HepG2 (cell line): ENCODE results near the gene PMEPA1. TPM values are rescaled to one million over a fixed set of nuclear protein-coding genes. Genes with fewer than 3 reads are reported as not detected.

ENCODE experiments used
- ATAC-seq: fragments of 200-7000 bp; cut with Tn5 transposase; 3 replicates; pipeline ENCODE4 v1.9.1; 2020; ENCODE audit warnings: mild to moderate bottlenecking, moderate library complexity
- BruUV-seq: library from RNA; stranded (reverse); fragments of 400-500 nt; replicated peaks from 2 replicates; lab custom pipeline; 2021; lab: Mats Ljungman, UMichigan
- CTCF ChIA-PET: fragments of 300-600 bp; formaldehyde crosslinking; extraction: SDS; loops from one replicate; lab custom pipeline; 2021; ENCODE audit warnings: low total read pairs, inconsistent platforms, low intra/inter-chr PET ratio; lab: Yijun Ruan, JAX
- POLR2A ChIA-PET: fragments of 350-600 bp; sonication (Branson Sonifier 250); formaldehyde crosslinking; loops from one replicate; lab custom pipeline; 2020; ENCODE audit warnings: antibody characterized with exemption, inconsistent platforms; lab: Yijun Ruan, JAX
- DNase-seq: peaks from one replicate; pipeline ENCODE4 v3.0.0-alpha.2; 2015; ENCODE audit warnings: low spot score
- FAIRE-seq: peaks from 3 replicates; lab custom pipeline; 2011; peaks lifted over from hg19 to GRCh38; lab: Jason Lieb, UNC
- H2AFZ ChIP-seq: one replicate; pipeline ENCODE4 v1.6.1; 2011; ENCODE audit warnings: low read length, inconsistent platforms
- H3K27ac ChIP-seq: fragments of 300-600 bp; 3 replicates; pipeline ENCODE4 v1.8.0; 2011; ENCODE audit warnings: mixed run types, mild to moderate bottlenecking, mixed read lengths, low read length, inconsistent platforms; ENCODE audit not compliant: insufficient read depth; ENCODE audit errors: extremely low read length
- H3K27me3 ChIP-seq, 2 experiments: fragments of 200-600 bp in 1 of 2; 2 replicates in 1 of 2; 3 replicates in 1 of 2; pipeline versions ENCODE4 v1.6.0 to v1.8.0; 2011; ENCODE audit warnings: low read length in 2 of 2, mild to moderate bottlenecking in 2 of 2, moderate library complexity in 2 of 2, inconsistent platforms in 1 of 2; ENCODE audit not compliant: insufficient read depth in 2 of 2, control insufficient read depth in 1 of 2
- H3K36me3 ChIP-seq, 2 experiments: fragments of 200-600 bp in 1 of 2; replicated peaks in 1 of 2; 2 replicates in 1 of 2; 3 replicates in 1 of 2; pipeline versions ENCODE4 v1.5.1 to v1.8.0; 2011; ENCODE audit warnings: low read length in 2 of 2, inconsistent platforms in 1 of 2; ENCODE audit not compliant: insufficient read depth in 2 of 2, control insufficient read depth in 1 of 2
- H3K4me1 ChIP-seq: 2 replicates; pipeline ENCODE4 v1.5.1; 2012; ENCODE audit warnings: low read length, inconsistent platforms; ENCODE audit not compliant: insufficient read depth
- H3K4me2 ChIP-seq: 2 replicates; pipeline ENCODE4 v1.6.0; 2011; ENCODE audit warnings: low read depth, low read length, inconsistent platforms
- H3K4me3 ChIP-seq, 3 experiments: fragments of 200-600 bp in 1 of 3; sonication (generic), shearing (Covaris generic) in 1 of 3; replicated peaks in 1 of 3; 2 replicates each; pipeline ENCODE4 v1.5.1; 2011 to 2016; ENCODE audit warnings: low read length in 3 of 3, inconsistent platforms in 2 of 3, low read depth in 2 of 3, mild to moderate bottlenecking in 2 of 3, control low read depth in 1 of 3, mixed read lengths in 1 of 3; ENCODE audit not compliant: insufficient read depth in 1 of 3
- H3K79me2 ChIP-seq: one replicate; pipeline ENCODE4 v1.6.1; 2011; ENCODE audit warnings: low read length, inconsistent platforms; ENCODE audit not compliant: insufficient read depth
- H3K9ac ChIP-seq: 2 replicates; pipeline ENCODE4 v1.6.0; 2011; ENCODE audit warnings: mild to moderate bottlenecking, low read depth, low read length, inconsistent platforms; ENCODE audit not compliant: insufficient read depth
- H3K9me3 ChIP-seq: 2 replicates; pipeline ENCODE4 v1.5.1; 2012; ENCODE audit warnings: mild to moderate bottlenecking, low read length
- H4K20me1 ChIP-seq: 2 replicates; pipeline ENCODE4 v1.6.0; 2011; ENCODE audit warnings: inconsistent platforms, mild to moderate bottlenecking, low read length, moderate library complexity; ENCODE audit not compliant: insufficient read depth
- BHLHE40 ChIP-seq: IDR thresholded peaks from 2 replicates; pipeline ENCODE4 v1.6.1; 2011; ENCODE audit warnings: low read length, improper control_type of control experiment
- CCAR2 ChIP-seq: fragments of 200-400 bp; formaldehyde crosslinking; optimal IDR thresholded peaks from 2 replicates; pipeline ENCODE3; 2018; ENCODE audit warnings: low read depth, mild to moderate bottlenecking, low read length, moderate library complexity
- DNMT1 ChIP-seq: sonication (generic); formaldehyde crosslinking; IDR thresholded peaks from 2 replicates; pipeline ENCODE4 v1.5.1; 2020; ENCODE audit warnings: mild to moderate bottlenecking, missing genetic modification reagents
- FOXO1 ChIP-seq: sonication (generic); formaldehyde crosslinking; IDR thresholded peaks from 2 replicates; pipeline ENCODE4 v1.4.0; 2020; ENCODE audit warnings: missing genetic modification reagents
- HOXA9 ChIP-seq: sonication (generic); formaldehyde crosslinking; IDR thresholded peaks from 2 replicates; pipeline ENCODE4 v1.8.1; 2022; ENCODE audit warnings: missing genetic modification reagents, mild to moderate bottlenecking, moderate library complexity, borderline replicate concordance
- KLF11 ChIP-seq: IDR thresholded peaks from 2 replicates; pipeline ENCODE4 v1.6.1; 2016; ENCODE audit warnings: missing compliant biosample characterization
- RFX3 ChIP-seq: IDR thresholded peaks from 2 replicates; pipeline ENCODE4 v1.6.1; 2016; ENCODE audit warnings: missing biosample characterization, missing genetic modification reagents
- SMAD9 ChIP-seq: sonication (generic); formaldehyde crosslinking; IDR thresholded peaks from 2 replicates; pipeline ENCODE4 v1.5.1; 2020; ENCODE audit warnings: mild to moderate bottlenecking, missing genetic modification reagents
- SRSF4 ChIP-seq: fragments of 200-400 bp; formaldehyde crosslinking; IDR thresholded peaks from one replicate; pipeline ENCODE4 v1.6.1; 2018; ENCODE audit warnings: mild to moderate bottlenecking, low read depth, low read length, moderate library complexity; ENCODE audit not compliant: poor library complexity, severe bottlenecking
- ZBTB8A ChIP-seq: sonication (generic); formaldehyde crosslinking; IDR thresholded peaks from 2 replicates; pipeline ENCODE4 v1.4.0; 2020; ENCODE audit warnings: mild to moderate bottlenecking, low read depth, missing genetic modification reagents, borderline replicate concordance
- ZNF382 ChIP-seq: sonication (generic); formaldehyde crosslinking; IDR thresholded peaks from 2 replicates; pipeline ENCODE4 v1.5.0; 2020; ENCODE audit warnings: missing genetic modification reagents, mild to moderate bottlenecking, borderline replicate concordance
- ZNF891 ChIP-seq: sonication (generic); formaldehyde crosslinking; IDR thresholded peaks from 2 replicates; pipeline ENCODE4 v1.5.0; 2020; ENCODE audit warnings: mild to moderate bottlenecking, missing genetic modification reagents
- WGBS: methylation state at CpG from one replicate; pipeline ENCODE4 v1.1.6; 2017; ENCODE audit warnings: low lambda C conversion rate; 5-methylcytosine and 5-hydroxymethylcytosine counted together
- in situ Hi-C: cut with HindIII; loops from 2 replicates; pipeline ENCODE4 v1.10.0; 2017; ENCODE audit warnings: low pct_unique_long_range_greater_than_20kb; ENCODE audit not compliant: extremely low pct_ligation_motif_present
- intact Hi-C: fragments of 100-400 bp; cut with micrococcal nuclease; formaldehyde crosslinking; loops from one replicate; pipeline ENCODE4 v1.10.0; 2022; ENCODE audit not compliant: unreplicated experiment
- polyA plus RNA-seq, 8 experiments: library from polyadenylated mRNA; depleted of rRNA in 3 of 8; stranded (reverse) in 7 of 8; unstranded in 1 of 8; fragments of >200 nt; fragmentation: Illumina TruSeq in 4 of 8; extraction: Trizol in 4 of 8; gene quantifications; 2 replicates each; pipeline versions ENCODE4 v1.2.1 to v1.2.3, GENCODE V29; 2011 to 2016; ENCODE audit warnings: low read depth in 4 of 8, missing spikeins in 1 of 8, mixed read lengths in 1 of 8; ENCODE audit not compliant: insufficient read depth in 1 of 8
- total RNA-seq, 5 experiments: library from RNA; depleted of rRNA; stranded (reverse); fragments of >200 nt; fragmentation: Illumina TruSeq; extraction: Trizol; gene quantifications; 2 replicates each; pipeline ENCODE4 v1.2.3, GENCODE V29; 2016; ENCODE audit warnings: low read depth in 1 of 5
- TF ChIP-seq, protein P1 (sequence below): sonication (generic); formaldehyde crosslinking; IDR thresholded peaks from 2 replicates; pipeline ENCODE4 v1.4.0; 2020; ENCODE audit warnings: mild to moderate bottlenecking, missing genetic modification reagents
- TF ChIP-seq, protein P2 (sequence below): sonication (generic); formaldehyde crosslinking; IDR thresholded peaks from 2 replicates; pipeline ENCODE4 v1.4.0; 2020; ENCODE audit warnings: missing genetic modification reagents, borderline replicate concordance
- TF ChIP-seq, protein P3 (sequence below): sonication (generic); formaldehyde crosslinking; IDR thresholded peaks from 2 replicates; pipeline ENCODE4 v1.4.0; 2020; ENCODE audit warnings: missing genetic modification reagents, borderline replicate concordance

The PMEPA1 gene
- total and polyA plus RNA-seq, 2 of the 13 experiments (the other 11 are each of a cell fraction or from before 2014, with no cell fraction given) = not detected

DNA sequence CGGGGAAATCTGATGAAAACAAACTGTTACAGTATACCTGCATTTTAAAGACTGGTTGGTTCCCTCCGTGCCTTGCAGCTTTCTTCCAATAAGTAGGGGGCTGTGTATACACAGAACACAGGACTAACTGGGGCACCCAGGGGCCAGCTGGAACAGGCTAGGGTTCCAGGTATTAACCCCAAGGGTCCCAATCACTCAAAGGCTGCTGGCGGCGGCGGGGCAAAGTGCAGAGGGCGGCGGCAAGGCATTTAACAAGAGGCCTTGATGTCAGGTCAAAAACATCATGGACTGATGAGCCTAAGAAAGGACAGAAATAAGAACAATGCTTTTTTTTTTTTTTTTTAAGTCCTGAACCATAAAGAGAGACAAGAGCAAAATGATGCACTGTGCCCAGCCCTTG is 2.5 kb downstream of the PMEPA1 start (continued):
- TF ChIP-seq, protein P1, sequence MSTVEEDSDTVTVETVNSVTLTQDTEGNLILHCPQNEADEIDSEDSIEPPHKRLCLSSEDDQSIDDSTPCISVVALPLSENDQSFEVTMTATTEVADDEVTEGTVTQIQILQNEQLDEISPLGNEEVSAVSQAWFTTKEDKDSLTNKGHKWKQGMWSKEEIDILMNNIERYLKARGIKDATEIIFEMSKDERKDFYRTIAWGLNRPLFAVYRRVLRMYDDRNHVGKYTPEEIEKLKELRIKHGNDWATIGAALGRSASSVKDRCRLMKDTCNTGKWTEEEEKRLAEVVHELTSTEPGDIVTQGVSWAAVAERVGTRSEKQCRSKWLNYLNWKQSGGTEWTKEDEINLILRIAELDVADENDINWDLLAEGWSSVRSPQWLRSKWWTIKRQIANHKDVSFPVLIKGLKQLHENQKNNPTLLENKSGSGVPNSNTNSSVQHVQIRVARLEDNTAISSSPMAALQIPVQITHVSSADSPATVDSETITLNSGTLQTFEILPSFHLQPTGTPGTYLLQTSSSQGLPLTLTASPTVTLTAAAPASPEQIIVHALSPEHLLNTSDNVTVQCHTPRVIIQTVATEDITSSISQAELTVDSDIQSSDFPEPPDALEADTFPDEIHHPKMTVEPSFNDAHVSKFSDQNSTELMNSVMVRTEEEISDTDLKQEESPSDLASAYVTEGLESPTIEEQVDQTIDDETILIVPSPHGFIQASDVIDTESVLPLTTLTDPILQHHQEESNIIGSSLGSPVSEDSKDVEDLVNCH (CRISPR knock-in tag) = no peak

DNA sequence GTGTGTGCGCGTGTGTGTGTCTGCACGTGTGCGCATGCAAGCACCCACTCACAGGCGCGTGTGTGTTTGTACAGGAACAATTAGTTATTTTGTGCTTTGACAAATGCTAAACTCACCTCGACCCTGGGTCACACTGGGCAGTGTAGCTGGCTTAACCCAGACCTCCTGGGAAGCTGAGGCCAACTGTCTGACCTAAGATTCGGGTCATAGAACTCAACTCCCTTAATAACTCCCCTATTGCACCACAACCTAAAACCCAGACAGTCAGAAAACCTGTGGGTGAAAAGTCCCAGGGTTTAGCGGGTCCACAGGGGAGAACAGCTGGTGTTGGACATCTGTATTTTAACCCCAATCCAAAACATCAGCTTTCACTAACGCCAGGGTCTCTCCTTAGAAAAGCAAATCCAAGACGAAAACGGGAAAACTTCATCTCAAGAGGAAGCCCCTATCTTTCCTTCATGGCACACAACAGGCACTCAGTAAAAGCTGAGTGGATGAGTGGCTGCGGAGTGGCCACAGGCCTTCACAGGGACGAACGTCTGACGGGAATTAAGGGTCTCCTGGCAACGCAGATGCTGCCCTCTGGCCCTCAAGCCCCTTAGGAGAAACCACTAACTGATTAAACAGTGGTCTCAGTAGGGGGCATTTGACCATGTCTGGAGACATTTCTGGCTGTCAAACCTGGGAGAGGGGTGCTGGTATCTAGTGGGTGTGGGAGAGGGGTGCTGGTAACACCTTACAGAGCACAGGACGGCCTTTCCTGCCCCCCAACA is 4.5 kb downstream of the PMEPA1 start:
- FAIRE-seq (no peak), ATAC-seq (no peak), DNase-seq (no peak)
- in situ Hi-C loops (no loop called here), intact Hi-C loops (no loop called here)
- Histone ChIP-seq H3K4me3 (no peak overlapping the region), H3K4me2 (no peak overlapping the region), H3K36me3 (no peaks in the 10 kb centered on the region), H2AFZ (no peak overlapping the region), H4K20me1 (peaks cover 4% of the 10 kb centered on the region; the same call in 1 of the 2 replicates), H3K27ac (no peak overlapping the region), H3K9ac (no peak overlapping the region), H3K27me3 (peaks cover 18 to 87% of the 10 kb centered on the region in 2 experiments), H3K4me1 (no peaks in the 10 kb centered on the region), H3K79me2 (no peaks in the 10 kb centered on the region), H3K9me3 (no peaks in the 10 kb centered on the region)
- ChIA-PET POLR2A (no interaction called here), CTCF (no interaction called here)
- 19% methylated on average over 18 of the region's 18 CpGs for WGBS
- BruUV-seq = no TSS peak
- TF ChIP-seq SRSF4 = no peak
- TF ChIP-seq HOXA9 = no peak
- TF ChIP-seq, protein P2, sequence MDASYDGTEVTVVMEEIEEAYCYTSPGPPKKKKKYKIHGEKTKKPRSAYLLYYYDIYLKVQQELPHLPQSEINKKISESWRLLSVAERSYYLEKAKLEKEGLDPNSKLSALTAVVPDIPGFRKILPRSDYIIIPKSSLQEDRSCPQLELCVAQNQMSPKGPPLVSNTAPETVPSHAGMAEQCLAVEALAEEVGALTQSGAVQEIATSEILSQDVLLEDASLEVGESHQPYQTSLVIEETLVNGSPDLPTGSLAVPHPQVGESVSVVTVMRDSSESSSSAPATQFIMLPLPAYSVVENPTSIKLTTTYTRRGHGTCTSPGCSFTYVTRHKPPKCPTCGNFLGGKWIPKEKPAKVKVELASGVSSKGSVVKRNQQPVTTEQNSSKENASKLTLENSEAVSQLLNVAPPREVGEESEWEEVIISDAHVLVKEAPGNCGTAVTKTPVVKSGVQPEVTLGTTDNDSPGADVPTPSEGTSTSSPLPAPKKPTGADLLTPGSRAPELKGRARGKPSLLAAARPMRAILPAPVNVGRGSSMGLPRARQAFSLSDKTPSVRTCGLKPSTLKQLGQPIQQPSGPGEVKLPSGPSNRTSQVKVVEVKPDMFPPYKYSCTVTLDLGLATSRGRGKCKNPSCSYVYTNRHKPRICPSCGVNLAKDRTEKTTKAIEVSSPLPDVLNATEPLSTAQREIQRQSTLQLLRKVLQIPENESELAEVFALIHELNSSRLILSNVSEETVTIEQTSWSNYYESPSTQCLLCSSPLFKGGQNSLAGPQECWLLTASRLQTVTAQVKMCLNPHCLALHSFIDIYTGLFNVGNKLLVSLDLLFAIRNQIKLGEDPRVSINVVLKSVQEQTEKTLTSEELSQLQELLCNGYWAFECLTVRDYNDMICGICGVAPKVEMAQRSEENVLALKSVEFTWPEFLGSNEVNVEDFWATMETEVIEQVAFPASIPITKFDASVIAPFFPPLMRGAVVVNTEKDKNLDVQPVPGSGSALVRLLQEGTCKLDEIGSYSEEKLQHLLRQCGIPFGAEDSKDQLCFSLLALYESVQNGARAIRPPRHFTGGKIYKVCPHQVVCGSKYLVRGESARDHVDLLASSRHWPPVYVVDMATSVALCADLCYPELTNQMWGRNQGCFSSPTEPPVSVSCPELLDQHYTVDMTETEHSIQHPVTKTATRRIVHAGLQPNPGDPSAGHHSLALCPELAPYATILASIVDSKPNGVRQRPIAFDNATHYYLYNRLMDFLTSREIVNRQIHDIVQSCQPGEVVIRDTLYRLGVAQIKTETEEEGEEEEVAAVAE (CRISPR knock-in tag) = no peak
- no peak for TF ChIP-seq RFX3 (CRISPR knock-in tag)
- no peak for TF ChIP-seq ZNF891 (CRISPR knock-in tag)
- no peak for TF ChIP-seq BHLHE40
- TF ChIP-seq ZNF382 (CRISPR knock-in tag) = no peak
- no peak for TF ChIP-seq CCAR2
- no peak for TF ChIP-seq SMAD9 (CRISPR knock-in tag)
- TF ChIP-seq FOXO1 (CRISPR knock-in tag) = no peak
- no peak for TF ChIP-seq KLF11 (CRISPR knock-in tag)
- no peak for TF ChIP-seq ZBTB8A (CRISPR knock-in tag)
- TF ChIP-seq, protein P3, sequence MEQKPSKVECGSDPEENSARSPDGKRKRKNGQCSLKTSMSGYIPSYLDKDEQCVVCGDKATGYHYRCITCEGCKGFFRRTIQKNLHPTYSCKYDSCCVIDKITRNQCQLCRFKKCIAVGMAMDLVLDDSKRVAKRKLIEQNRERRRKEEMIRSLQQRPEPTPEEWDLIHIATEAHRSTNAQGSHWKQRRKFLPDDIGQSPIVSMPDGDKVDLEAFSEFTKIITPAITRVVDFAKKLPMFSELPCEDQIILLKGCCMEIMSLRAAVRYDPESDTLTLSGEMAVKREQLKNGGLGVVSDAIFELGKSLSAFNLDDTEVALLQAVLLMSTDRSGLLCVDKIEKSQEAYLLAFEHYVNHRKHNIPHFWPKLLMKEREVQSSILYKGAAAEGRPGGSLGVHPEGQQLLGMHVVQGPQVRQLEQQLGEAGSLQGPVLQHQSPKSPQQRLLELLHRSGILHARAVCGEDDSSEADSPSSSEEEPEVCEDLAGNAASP (CRISPR knock-in tag) = no peak
- TF ChIP-seq DNMT1 (CRISPR knock-in tag) = no peak
